T47D (cell line): ENCODE measurements around the gene RPS6KA5.

Source experiments
- DNase-seq, 2 experiments: peaks; one replicate each; pipeline versions ENCODE4 v3.0.0 to v3.0.0-alpha.2; 2011 to 2012; ENCODE audit warnings: low read depth in 1 of 2, low spot score in 1 of 2
- JUND ChIP-seq: IDR thresholded peaks from 2 replicates; pipeline ENCODE4 v1.6.1; 2012; ENCODE audit warnings: low read depth
- in situ Hi-C: cut with HindIII; loops from 2 replicates; pipeline ENCODE4 v1.10.0; 2016; ENCODE audit warnings: low sequenced_read_pairs, low pct_unique_long_range_greater_than_20kb

Gene RPS6KA5

GRCh38 chr14:91015435-91015834 is 45.0 kb downstream of the RPS6KA5 start:
- in situ Hi-C loops: no loop called here
- no peak for TF ChIP-seq JUND
- DNase-seq: no peak

GRCh38 chr14:91012045-91012444 is 48.4 kb downstream of the RPS6KA5 start:
- no peak for DNase-seq
- in situ Hi-C loops: no loop called here
- no peak for TF ChIP-seq JUND

- in situ Hi-C loops: no loop called here
- no peak for DNase-seq
- no peak for TF ChIP-seq JUND
Measured at GRCh38 chr14:91010153-91010533, 50.3 kb downstream of the RPS6KA5 start.

GRCh38 chr14:91009501-91010152 is 50.8 kb downstream of the RPS6KA5 start:
- TF ChIP-seq JUND: no peak
- in situ Hi-C loops: no loop called here
- no peak for DNase-seq

GRCh38 chr14:91008759-91009409 is 51.6 kb downstream of the RPS6KA5 start:
- in situ Hi-C loops: no loop called here
- no peak for TF ChIP-seq JUND
- no peak for DNase-seq

- in situ Hi-C loops: no loop called here
- DNase-seq: peak; percentile 34 to 57
- TF ChIP-seq JUND: 0 out of 2 replicates have a peak, but pooled peaks have one; percentile 36
Measured at GRCh38 chr14:91005716-91006115, 54.7 kb downstream of the RPS6KA5 start.

- TF ChIP-seq JUND: no peak
- DNase-seq: no peak
- in situ Hi-C loops: no loop called here
Measured at GRCh38 chr14:91004987-91005386, 55.5 kb downstream of the RPS6KA5 start.

GRCh38 chr14:90999299-90999698 is 61.1 kb downstream of the RPS6KA5 start:
- in situ Hi-C loops: no loop called here
- TF ChIP-seq JUND: no peak
- DNase-seq: no peak

GRCh38 chr14:90996967-90997366 is 63.5 kb downstream of the RPS6KA5 start:
- no peak for DNase-seq
- no peak for TF ChIP-seq JUND
- in situ Hi-C loops: no loop called here

- in situ Hi-C loops: no loop called here
- no peak for DNase-seq
- TF ChIP-seq JUND: no peak
Measured at GRCh38 chr14:90995785-90996184, 64.7 kb downstream of the RPS6KA5 start.

GRCh38 chr14:90993792-90994191 is 66.6 kb downstream of the RPS6KA5 start:
- in situ Hi-C loops: no loop called here
- no peak for TF ChIP-seq JUND
- no peak for DNase-seq

GRCh38 chr14:90991690-90992443 is 68.6 kb downstream of the RPS6KA5 start:
- DNase-seq: no peak
- in situ Hi-C loops: no loop called here
- no peak for TF ChIP-seq JUND

GRCh38 chr14:90990141-90990540 is 70.3 kb downstream of the RPS6KA5 start:
- in situ Hi-C loops: no loop called here
- DNase-seq: no peak
- no peak for TF ChIP-seq JUND
